Endothelial cell of hepatic sinusoid (primary cell): ENCODE data around the gene NCKAP5.

Experiments used
- in situ Hi-C: cut with HindIII; loops from 2 replicates; pipeline ENCODE4 v1.10.0; 2017; ENCODE audit warnings: low sequenced_read_pairs

The NCKAP5 gene

DNA sequence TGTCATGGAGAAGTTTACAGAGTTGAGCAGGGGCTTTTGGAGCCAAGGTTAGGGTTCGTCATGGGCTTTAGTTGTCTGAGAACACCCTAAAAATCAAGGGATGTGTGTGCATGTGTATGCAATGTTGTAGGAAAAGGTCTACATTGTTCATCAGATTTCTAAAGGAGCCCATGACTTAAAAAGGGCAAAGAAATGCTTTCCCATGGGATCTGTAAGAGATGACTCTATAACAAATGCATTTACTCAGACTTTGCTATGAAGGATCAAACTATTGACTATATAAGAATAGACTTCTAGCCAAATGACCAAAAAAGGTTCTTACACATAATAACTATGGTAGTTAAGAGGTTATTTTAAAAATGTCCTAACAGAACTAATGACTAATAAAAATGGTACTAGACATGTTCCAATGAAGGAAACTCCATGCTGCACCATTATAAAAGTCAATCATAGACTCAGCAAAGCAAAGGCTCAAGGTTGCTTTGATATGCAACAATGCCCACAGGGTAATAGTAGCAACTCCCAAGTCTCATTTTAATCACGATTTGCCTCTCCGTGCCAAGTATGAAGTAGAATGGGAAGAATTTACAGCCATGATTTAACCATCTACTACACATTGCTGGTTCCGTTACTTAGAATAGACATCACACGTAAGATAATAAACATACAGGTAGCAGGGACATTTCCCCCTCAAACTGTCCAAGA, 158.5 kb downstream of the NCKAP5 start:
- in situ Hi-C loops = no loop called here

DNA sequence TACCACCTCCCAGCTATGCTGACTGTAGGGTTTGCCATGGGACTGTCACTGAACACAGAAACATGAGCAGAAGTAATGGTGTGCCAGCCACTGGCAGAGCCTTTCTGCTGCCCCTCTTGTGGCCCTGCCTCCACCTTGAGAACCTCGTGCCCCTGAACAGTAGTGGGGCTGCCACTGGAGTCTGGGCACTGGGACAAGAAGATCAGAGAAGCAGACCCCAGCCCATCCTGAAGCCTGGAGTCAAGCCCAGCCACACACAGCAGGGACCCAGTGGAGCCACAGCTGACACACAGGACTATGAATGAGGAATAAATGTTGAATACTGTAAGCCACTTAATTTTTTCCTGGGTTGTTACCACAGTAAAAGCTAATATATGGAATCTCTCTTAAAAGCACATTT, 159.6 kb downstream of the NCKAP5 start:
- in situ Hi-C loops = no loop called here

DNA sequence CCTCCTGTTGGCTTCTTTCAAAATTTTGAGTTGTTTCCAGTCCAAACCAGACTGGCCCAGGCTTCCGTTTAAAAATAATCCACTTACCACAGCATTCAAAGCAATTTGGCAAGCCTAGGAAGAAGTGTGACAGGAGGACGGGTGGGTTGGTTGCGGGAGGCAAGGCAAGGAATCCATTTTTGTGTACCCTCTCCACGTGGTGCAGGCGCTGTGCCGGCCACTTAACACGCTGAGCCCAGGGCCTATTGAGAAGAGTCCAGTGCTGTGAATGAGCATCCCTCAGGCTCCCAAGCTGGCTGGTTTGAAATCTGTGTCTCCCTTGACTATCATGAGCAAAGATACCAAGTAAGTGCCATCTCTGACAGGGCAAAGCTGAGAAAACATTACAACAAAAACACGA, 160.9 kb downstream of the NCKAP5 start:
- in situ Hi-C loops = no loop called here

DNA sequence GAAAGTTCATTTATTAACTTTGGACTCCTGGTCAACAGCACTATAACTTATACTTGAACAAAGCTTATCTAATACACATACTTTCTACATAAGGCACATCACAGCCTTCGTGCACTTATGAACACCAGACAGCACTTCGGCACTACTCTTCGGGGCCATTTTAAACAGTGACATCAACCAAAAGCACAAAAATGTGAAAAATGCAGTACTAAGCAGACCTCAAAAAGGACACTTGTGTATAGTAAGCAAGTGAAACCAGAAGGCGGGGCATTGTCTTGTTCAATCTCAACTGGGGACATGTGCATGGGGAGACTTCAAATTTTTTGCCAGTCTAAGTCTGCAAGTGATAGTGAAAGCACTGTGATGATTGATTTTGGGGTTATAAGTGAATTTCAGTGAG, 163.0 kb downstream of the NCKAP5 start:
- in situ Hi-C loops = no loop called here

DNA sequence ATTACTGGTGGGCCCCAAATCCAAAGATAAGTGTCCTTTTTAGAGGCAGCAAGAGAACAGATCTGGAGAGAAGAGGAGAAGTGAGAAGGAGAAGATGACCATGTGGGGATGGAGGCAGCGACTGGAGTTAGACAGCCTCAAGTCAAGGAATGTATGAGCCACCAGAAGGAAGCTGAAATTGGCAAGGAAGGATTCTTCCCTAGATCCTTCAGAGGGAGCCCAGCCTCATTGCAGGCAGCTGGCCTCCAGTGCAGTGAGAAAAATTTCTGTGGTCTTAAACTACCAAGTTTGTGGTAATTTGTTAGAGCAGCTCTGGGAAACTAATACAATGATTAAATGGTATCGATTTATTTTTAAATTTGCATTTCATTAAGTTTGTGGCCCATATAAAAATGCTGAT, 167.9 kb downstream of the NCKAP5 start:
- in situ Hi-C loops = no loop called here

DNA sequence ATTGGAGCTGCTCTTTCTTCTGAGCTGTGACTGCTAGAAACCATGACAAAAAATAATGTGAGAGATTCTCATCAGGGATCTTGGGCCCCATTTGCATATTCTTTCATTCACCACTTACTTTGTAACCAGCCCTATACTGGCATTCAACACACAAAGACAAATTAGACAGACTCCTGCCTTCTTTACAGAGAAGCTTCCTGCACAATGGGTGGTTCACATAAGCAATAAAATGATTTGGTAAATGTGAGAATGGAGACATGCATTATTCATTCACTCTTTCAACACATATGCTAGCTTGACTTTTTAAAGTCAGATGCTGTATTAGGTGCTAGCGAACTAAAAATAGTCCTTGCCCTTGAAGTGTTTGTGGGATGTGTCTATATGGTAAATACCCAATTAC, 174.4 kb downstream of the NCKAP5 start:
- in situ Hi-C loops = loop anchor here (5.0 kb wide), 3 partner anchors 53 to 103 kb away; no protein-coding TSS in a partner anchor

DNA sequence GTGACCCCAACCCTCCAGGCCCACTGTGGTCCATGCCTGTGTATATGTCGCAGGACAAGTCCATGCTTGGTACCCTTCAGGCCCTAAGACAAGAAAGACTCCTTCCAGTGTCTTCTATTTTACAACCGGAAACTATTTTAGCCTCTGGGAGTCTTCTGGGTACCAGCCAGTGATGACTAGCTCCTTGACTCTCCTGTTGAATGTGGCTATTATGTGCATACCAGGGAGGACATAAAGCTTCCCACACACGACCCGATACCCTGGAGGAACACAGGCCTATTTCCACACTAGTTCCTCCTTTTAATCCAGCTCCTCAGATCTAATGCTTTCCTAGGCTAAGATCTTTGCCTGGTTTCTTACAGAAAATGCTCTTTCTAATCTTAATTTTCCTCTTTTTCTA, 178.1 kb downstream of the NCKAP5 start:
- in situ Hi-C loops = loop anchor here (5.0 kb wide), 3 partner anchors 57 to 107 kb away; no protein-coding TSS in a partner anchor

DNA sequence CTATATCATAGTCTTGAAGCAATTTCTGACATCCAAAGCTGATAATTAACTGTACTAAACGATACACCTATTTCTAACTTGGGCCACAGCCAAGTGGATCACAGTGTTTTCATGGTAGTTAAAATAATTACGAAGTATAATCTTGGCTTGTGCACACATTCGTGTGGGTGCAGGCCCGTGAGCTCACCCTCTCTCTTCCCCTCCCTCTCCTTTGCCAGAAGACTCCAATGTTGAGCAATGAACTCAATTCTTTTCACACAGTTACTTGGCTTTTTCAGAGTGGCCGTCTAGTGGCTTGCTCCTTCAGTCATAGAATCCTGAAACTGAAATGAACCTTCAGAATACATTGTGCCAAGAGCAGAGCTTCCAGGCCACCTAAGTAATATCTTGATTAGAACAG, 178.7 kb downstream of the NCKAP5 start:
- in situ Hi-C loops = no loop called here

DNA sequence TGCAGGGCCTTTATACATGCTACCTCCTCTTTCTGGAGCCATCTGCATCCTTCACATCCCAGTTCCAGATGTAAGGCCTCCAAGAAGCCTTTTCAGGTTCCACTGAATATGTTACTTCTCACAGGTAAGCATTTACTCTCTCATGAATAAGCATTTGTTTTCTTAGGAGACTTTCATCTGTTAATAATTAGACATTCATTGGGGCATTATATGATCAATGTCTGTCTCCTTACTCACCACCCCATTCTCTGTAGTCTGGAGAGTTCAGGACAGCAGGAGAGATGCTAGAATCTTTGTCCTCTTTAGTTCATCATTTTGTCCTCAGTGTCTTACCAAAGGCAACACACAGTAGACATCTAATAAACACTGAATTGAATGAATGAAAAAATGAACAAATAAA, 185.7 kb downstream of the NCKAP5 start:
- in situ Hi-C loops = no loop called here

DNA sequence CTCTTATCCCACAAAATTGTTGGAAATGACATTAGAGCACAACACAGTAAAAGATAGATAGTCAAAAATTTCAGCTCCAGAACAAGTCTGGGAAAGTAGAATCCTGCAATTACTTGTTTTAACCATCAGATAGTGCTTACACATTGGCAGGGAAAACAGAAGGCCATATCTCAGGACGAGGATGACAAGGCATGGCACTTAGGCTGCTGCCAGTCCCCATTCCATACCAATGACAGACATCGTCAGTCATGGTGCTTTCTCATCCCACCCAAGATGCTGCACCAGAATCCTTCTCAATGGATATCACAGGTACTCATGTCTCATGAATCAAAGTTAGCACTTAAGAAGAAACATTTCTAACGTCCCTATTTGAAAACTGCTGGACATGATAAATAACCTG, 187.3 kb downstream of the NCKAP5 start:
- in situ Hi-C loops = no loop called here

DNA sequence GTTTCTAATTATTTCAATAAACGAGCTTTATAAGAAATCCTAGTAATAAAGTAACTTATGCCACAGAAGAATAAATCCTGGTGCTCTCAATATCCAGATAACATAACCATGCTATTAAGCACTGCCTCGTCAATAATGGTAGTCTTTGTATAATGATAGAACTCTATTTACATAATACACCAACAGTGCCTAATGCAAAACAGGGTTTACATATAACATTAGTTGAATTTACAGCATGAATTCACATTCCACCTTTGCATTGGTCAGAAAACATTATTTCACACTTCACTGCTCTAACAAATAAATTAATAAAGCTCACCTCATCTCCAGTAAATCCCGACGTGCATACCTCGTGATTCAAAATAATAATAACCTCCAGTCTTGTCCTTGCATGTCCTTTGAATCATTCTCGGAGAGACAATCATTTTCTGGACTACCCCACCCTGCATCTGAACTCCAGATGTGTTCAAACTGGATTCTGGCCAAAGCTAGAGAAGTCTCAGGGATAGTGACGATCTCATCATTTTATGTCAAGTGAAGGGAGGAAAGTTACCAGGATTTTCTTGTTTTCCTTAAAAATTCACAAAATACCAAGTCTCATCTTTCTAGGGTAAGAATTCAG, 189.2 kb downstream of the NCKAP5 start:
- in situ Hi-C loops = no loop called here

DNA sequence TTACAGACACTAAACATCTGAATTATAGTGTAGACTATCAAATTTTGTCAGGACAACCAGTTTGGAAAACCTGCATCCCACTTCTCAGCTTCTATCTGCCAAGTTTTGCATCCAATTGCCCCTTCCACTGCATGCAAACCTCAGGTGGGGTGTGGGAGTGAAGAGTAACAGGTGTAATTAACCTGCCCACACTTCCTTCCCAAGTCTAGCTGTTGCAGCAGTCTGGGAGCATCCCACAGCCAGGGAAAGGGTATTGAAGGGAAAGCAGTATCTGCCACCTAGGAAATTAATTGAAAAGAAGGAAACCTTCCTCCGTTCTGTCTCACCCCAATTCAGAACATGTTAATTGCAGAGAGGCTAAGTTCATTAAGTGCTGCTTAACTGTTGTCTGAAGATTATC, 189.9 kb downstream of the NCKAP5 start:
- in situ Hi-C loops = no loop called here

DNA sequence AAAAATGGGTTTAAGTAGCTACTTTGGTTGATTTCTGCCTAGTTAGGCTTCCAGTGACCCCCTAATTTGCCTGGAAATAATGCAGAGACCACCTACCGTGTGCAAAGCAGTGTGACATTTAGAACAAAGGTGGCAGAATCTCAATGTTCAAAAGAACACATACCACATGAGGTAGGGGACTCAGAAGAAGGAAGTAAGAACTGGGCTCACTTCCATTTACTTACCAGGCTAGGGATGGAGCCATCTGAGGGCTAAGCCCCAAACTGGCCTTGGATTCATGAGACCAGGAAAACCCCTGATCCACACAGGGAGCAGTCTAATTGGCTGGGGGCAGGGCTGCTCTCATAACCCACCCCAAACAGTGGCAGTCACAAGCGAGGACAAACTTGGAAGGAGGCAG, 190.7 kb downstream of the NCKAP5 start:
- in situ Hi-C loops = no loop called here

DNA sequence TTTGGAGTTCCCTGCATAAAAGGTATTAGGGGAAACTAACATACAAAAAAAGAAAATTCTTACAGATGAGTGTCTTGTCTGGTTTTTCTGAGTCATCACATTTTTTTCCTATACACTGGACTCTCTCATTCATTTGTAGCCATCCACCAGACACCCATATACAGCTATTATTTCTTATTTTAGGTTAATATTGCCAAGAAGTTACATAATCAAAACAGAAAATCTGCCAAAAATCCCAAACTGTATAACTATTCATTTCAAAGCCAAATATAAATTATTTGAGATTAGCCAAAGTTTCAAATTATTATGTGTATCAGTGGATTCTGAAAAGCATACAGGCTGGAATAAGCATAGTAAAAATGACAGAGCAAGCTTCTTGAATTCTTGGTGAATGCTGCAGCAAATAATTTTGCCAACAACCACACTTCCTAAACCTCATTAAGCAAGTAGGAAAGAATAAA, 191.2 kb downstream of the NCKAP5 start:
- in situ Hi-C loops = no loop called here

DNA sequence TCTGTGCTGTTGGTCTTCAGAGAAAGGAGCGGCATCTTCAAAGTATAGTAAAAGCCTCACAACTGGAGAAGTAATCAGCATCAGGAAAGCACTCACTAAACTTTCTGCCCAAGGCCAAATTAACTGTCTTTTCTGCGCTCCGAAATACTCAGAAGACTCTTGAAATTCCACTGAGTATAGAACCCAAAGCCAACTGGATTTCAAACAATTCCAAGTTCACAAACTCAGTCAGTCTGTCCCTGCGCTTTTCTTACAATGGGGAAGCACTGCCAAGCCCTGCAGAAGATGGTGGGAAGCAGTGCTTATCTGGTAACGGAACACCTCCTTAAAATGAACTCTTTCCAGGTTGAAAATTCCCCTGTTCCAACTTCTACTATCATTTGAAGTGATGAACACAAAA, 193.5 kb downstream of the NCKAP5 start:
- in situ Hi-C loops = no loop called here

DNA sequence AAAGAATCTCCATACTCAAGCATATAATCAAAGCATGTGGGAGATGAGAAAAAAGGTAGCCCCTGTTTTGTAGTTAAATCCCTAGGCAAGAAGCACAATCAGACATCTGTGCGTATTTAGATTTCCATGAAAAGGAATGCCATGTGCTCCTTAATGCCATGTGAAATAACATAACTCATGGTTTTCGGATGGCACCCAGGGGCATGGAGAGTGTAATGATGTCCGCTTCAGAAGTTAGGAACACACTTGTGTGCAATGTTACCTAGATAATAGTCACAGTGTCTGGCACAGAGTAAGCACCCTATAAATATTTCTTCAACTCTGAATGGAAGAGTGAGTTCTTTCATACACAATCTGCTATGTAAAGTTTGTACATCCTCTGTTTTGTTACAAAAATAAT, 197.0 kb downstream of the NCKAP5 start:
- in situ Hi-C loops = no loop called here

DNA sequence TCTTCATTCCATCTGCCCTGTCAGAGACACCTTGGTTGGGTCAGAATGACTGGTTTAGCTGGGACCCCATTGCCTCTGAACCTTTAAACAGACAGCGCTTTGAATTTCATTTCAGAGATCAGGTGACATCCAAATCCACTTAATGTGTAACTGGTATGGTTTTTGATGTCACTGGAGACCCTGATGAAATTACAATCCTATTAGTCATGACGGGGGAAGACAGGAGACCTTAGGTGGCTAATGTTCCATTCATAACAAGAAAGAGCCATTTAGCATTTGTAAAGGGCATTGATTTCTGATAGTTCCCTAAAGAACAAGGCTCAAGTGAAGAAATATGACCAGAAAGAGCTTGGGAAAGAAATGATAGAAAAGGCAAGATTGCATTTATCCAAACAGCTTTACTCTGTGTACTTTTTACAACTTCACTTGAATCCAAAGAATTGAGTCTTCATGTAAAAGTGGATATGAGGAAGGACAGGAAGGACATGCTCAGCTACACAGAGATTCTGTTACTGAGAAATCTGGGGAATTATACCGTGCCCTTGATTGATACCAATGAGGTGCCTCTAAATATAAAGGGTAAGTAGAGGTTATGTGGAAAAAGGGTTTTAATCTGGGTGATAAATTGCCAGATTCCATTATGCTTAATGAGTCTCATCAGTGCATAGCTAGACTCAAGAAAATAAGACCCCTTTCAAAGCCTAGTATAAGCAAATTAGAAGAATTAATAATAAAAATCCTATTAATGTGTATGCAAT, 198.2 kb downstream of the NCKAP5 start:
- in situ Hi-C loops = no loop called here

DNA sequence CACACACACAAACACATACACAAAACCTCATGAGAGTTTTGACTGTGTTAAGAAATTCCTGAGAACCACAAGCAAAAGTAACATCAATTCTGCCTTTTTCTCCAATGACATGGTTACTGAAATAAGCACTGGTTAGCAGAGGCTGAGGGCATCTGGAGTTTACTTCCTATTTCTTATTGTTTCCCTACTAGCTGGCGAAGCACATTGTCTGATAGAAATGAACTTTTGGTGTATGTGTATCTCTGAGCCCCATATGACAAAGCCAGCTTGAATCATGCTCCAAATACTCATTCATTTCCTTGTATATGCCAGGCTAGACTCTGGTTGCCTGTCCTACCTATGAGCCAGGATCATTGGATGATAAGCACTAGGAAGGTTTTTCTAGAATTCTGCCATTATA, 203.1 kb downstream of the NCKAP5 start:
- in situ Hi-C loops = no loop called here

DNA sequence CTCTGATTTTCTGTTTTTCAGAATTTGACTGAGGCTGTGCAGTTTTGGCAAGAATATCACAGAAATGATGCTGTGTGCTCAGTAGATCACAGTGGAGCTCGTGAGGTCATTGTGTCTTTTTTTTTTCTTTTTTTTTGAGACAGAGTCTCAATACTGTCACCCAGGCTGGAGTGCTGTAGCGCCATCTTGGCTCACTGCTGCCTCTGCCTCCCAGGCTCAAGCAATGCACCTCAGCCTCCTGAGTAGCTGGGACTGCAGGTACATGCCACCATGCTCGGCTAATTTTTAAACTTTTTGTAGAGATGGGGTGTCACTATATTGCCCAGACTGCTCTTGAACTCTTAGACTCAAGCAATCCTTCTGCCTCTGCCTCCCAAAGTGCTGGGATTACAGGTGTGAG, 203.6 kb downstream of the NCKAP5 start:
- in situ Hi-C loops = no loop called here

DNA sequence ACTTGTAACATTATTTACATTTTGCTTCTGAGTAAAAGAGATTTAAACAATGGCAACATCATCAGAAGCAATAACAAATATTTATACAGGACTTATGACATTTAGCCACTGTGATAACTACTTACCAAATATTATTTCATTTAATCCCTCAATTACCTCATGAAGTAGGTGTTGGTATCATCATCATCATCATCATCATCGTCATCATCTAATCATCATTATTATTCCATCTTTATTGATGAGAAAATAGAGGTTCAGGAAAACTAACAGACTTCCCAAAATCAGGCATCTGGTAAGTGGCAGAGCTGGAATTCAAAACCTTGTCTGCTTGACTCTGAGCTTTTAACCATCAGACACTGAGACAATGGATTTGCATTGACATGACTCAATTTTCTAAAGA, 204.4 kb downstream of the NCKAP5 start:
- in situ Hi-C loops = no loop called here

DNA sequence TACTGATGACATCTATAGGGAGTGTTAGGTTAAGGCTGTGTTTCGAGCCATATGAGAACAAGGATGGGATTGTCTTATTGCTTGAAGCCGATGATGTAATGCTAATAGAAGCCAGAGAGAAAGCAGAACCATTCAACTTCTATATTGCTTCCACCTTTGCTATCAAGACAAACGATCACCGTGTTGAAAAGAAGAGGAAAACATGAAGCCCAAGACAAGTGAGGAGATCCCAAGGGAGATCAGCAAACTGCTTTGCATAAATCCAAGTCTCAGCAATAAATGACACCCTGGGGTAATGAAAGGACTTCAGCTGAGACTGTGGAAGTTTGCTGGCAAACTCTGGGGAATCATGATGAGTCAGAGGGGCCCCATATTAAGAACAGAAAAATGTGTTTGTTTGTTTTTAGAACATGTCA, 206.2 kb downstream of the NCKAP5 start:
- in situ Hi-C loops = no loop called here

DNA sequence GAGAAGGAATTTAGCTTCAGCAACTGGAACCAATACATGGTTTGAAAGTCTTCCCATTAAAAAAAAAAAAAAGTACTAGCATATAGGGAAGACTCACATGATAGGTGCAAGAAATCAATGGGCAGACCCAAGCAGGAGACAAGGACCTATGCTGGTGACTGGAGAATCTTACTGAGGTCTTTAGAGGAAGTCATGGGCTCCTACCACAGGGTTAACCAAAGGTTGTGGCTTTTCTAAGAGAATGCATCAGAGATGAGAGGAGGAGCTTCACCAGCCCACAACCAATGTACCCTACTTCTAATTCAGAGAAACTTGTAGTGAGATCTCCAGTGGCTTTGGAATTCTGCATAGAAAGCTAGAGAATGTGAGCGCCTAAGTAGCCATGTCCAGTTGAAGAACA, 207.4 kb downstream of the NCKAP5 start:
- in situ Hi-C loops = no loop called here
